Measurements from ENCODE around the gene PPARG. TPM values are rescaled to one million over a fixed set of nuclear protein-coding genes. Genes with fewer than 3 reads are reported as not detected.

The PPARG gene
- total RNA-seq, 4 donors from 2014 or later: 9.7 to 17.8 (median 11.7) TPM

DNA sequence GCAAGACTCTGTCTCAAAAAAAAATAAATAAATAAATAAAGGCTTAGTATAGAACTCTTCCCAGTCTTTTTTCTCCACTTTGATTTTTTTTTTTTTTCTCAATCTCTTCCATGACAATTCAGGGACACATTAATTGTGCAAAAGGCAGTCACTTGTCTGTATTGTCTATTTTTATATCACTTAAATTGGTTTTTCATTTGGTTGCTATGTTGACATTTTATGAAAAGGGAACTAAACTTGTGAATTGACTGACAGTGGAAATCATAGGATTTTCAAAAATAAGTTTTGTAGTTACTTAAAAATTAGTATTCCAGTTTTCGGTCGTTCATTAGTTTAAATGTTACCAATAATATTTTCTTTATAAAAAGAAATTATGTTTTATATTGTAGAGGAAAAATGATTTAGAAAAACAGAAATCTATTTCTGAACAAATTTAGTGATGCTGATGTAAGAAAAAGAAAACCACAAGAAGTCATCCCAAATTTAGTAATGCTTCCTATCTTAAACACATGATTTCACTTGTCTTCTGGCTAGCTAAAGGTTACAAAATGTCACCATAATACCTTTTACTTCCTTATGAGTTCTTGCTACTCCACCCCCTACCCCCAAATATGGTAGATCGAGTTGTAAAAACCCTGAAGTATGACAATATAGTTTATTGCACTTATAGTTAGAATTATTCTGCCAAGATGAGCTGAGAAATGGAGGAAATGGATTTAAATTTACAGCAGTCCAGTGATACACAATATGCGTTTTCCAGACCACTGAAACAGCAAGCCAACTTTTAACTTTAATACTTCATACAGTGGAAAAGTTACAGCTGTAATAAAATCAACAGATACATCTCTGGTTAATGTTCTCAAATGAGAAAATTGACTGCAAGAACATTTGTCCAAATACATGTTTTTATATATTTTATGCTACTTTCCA lies 37.0 kb downstream of the PPARG start:
- Histone ChIP-seq H3K27me3 (no peaks in the 10 kb centered on the region), H3K9me3 (no peaks in the 10 kb centered on the region), H3K27ac (no peak overlapping the region), H3K36me3 (no peaks in the 10 kb centered on the region), H3K4me3 (no peak overlapping the region), H3K4me1 (no peaks in the 10 kb centered on the region)
- 79% methylated on average over 4 of the region's 4 CpGs for WGBS
- no peak for TF ChIP-seq CTCF (IDR thresholded peaks at IDR 0.05)
- no peak for TF ChIP-seq EP300 (IDR thresholded peaks at IDR 0.05)
- no peak for TF ChIP-seq POLR2A (IDR thresholded peaks at IDR 0.05)
- TF ChIP-seq POLR2AphosphoS5 (IDR thresholded peaks at IDR 0.05): no peak
- DNase-seq (ENCODE audit: low spot score in 2 of 2): no peak

- 73% methylated on average over 5 of the region's 5 CpGs for WGBS
- no peak for DNase-seq (ENCODE audit: low spot score in 2 of 2)
- Histone ChIP-seq H3K36me3 (no peaks in the 10 kb centered on the region), H3K4me3 (no peak overlapping the region), H3K27ac (no peak overlapping the region), H3K9me3 (no peaks in the 10 kb centered on the region), H3K27me3 (no peaks in the 10 kb centered on the region), H3K4me1 (no peaks in the 10 kb centered on the region)
- no peak for TF ChIP-seq CTCF (IDR thresholded peaks at IDR 0.05)
- no peak for TF ChIP-seq POLR2A (IDR thresholded peaks at IDR 0.05)
- TF ChIP-seq EP300 (IDR thresholded peaks at IDR 0.05): no peak
- TF ChIP-seq POLR2AphosphoS5 (IDR thresholded peaks at IDR 0.05): no peak
These were observed 38.2 kb downstream of the PPARG start for GRCh38 chr3:12327021-12327420.

DNA sequence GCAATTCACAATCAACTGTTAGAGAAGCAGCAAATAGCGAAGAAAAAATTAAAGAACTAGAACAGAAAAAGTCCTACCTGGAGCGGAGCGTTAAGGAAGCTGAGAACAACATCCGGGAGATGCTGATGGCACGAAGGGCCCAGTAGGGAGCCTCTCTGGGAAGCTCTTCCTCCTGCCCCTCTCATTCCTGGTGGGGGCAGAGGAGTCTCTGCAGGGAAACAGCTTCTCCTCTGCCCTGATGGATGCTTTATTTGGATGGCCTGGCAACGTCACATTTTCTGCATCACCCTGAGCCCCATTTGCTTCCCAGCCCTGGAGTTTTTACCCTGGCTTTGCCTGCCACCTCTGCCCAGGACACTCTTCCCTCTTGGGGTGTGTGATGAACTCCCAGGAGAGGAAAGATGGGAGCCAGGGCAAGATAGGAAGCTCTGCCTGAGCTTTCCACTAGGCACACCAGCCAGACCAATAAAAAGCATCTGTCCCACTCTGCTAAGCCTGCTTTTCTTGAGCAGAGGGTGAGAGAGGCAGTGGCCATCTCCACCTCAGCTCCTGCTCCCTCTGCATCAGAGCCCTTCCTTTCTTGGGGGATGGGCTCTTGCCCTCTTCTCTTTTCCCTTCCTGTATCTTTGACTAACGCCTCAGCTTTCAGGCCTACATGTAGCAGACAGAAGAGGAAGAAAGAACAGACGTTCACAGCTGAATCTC lies 39.4 kb downstream of the PPARG start:
- DNase-seq (ENCODE audit: low spot score in 2 of 2): no peak
- Histone ChIP-seq H3K27ac (no peak overlapping the region), H3K27me3 (no peaks in the 10 kb centered on the region), H3K4me3 (no peak overlapping the region), H3K4me1 (no peaks in the 10 kb centered on the region), H3K36me3 (no peaks in the 10 kb centered on the region), H3K9me3 (no peaks in the 10 kb centered on the region)
- WGBS: 86% methylated on average over 8 of the region's 8 CpGs
- TF ChIP-seq CTCF (IDR thresholded peaks at IDR 0.05) (no peak), EP300 (IDR thresholded peaks at IDR 0.05) (no peak), POLR2AphosphoS5 (IDR thresholded peaks at IDR 0.05) (no peak), POLR2A (IDR thresholded peaks at IDR 0.05) (no peak)

GRCh38 chr3:12328837-12329462 lies 40.1 kb downstream of the PPARG start:
- no peaks in the 10 kb centered on the region for H3K9me3 ChIP-seq
- no peak overlapping the region for H3K27ac ChIP-seq
- H3K27me3 ChIP-seq: no peaks in the 10 kb centered on the region
- no peak overlapping the region for H3K4me3 ChIP-seq
- no peak for DNase-seq (ENCODE audit: low spot score in 2 of 2)
- TF ChIP-seq EP300 (IDR thresholded peaks at IDR 0.05) (no peak), POLR2AphosphoS5 (IDR thresholded peaks at IDR 0.05) (no peak), POLR2A (IDR thresholded peaks at IDR 0.05) (no peak), CTCF (IDR thresholded peaks at IDR 0.05) (no peak)
- H3K4me1 ChIP-seq: no peaks in the 10 kb centered on the region
- 86% methylated on average over 3 of the region's 3 CpGs for WGBS
- no peaks in the 10 kb centered on the region for H3K36me3 ChIP-seq

DNA sequence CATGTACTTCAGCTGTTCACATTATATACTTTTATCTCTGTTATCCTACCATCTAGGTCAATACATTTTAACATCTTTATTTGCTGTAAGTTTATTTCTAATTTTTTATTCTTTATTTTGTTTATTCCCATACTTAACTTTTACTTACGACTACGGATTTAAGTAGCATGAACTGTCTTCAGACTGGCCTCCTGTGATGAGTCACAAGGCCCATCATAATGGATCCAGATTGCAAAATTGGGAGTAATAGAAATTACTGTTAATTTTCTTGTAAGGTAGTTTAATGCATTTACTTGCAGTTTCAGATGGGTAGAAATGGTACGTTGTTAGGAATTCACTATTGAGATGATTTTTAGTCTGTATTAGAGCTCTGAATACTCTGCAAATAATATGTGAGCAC lies 45.9 kb downstream of the PPARG start:
- no peak for DNase-seq (ENCODE audit: low spot score in 2 of 2)
- no peak overlapping the region for H3K4me3 ChIP-seq
- H3K36me3 ChIP-seq: no peaks in the 10 kb centered on the region
- H3K9me3 ChIP-seq: no peaks in the 10 kb centered on the region
- TF ChIP-seq CTCF (IDR thresholded peaks at IDR 0.05) (no peak), POLR2A (IDR thresholded peaks at IDR 0.05) (no peak), EP300 (IDR thresholded peaks at IDR 0.05) (no peak), POLR2AphosphoS5 (IDR thresholded peaks at IDR 0.05) (no peak)
- no peaks in the 10 kb centered on the region for H3K27me3 ChIP-seq
- H3K27ac ChIP-seq: no peak overlapping the region
- WGBS: 90% methylated on average over 3 of the region's 3 CpGs
- H3K4me1 ChIP-seq: no peaks in the 10 kb centered on the region

Measured in suprapubic skin (tissue), 4 donors.